Testis (tissue), 2 donors: ENCODE data around the gene APCDD1.

ENCODE experiments used
- CTCF ChIP-seq, 3 experiments: fragments of 450-650 bp in 2 of 3; fragments of 200-600 bp in 1 of 3; sonication (generic) in 1 of 3; IDR thresholded peaks; one replicate each; pipeline ENCODE4 v1.5.1; 2016 to 2019; ENCODE audit warnings: antibody characterized with exemption in 3 of 3, mild to moderate bottlenecking in 2 of 3, moderate library complexity in 1 of 3
- POLR2A ChIP-seq: fragments of 450-650 bp; IDR thresholded peaks from one replicate; pipeline ENCODE4 v1.6.1; 2017; ENCODE audit warnings: antibody characterized with exemption, mild to moderate bottlenecking, moderate library complexity

GRCh38 chr18:10487154-10487553 is 32.7 kb downstream of the APCDD1 start:
- TF ChIP-seq POLR2A (no peak), CTCF (IDR thresholded peaks at IDR 0.05) (no peak)
